Caco-2 (cell line): ENCODE results near the gene TTLL6. TPM values are rescaled to one million over a fixed set of nuclear protein-coding genes. Genes with fewer than 3 reads are reported as not detected.

ENCODE experiments used
- BruUV-seq: library from RNA; stranded (reverse); fragments of 400-500 nt; replicated peaks from 2 replicates; lab custom pipeline; 2021; lab: Mats Ljungman, UMichigan
- CTCF ChIA-PET: fragments of 300-600 bp; sonication (Branson Sonifier 250); formaldehyde crosslinking; loops from one replicate; lab custom pipeline; 2022; ENCODE audit warnings: antibody characterized with exemption; lab: Charles Lee
- POLR2A ChIA-PET: fragments of 300-600 bp; sonication (Branson Sonifier 250); formaldehyde crosslinking; loops from one replicate; lab custom pipeline; 2022; ENCODE audit warnings: antibody characterized with exemption; lab: Charles Lee
- DNase-seq, 2 experiments: peaks; one replicate each; pipeline versions ENCODE4 v3.0.0 to v3.0.0-alpha.2; 2020 to 2022
- H3K27me3 ChIP-seq: replicated peaks from 2 replicates; pipeline ENCODE4 v1.6.0; 2011; ENCODE audit warnings: low read length; ENCODE audit not compliant: control insufficient read depth, insufficient read depth
- H3K36me3 ChIP-seq: 2 replicates; pipeline ENCODE4 v1.5.1; 2011; ENCODE audit warnings: low read length; ENCODE audit not compliant: control insufficient read depth, insufficient read depth
- H3K4me1 ChIP-seq: fragments of 250-450 bp; sonication (Bioruptor Pico); 2 replicates; pipeline ENCODE4 v1.5.1; 2020; ENCODE audit warnings: mild to moderate bottlenecking
- H3K4me3 ChIP-seq: 2 replicates; pipeline ENCODE4 v1.5.1; 2011; ENCODE audit warnings: low read depth, mild to moderate bottlenecking, control low read depth, low read length
- H3K9me3 ChIP-seq: fragments of 250-450 bp; sonication (Bioruptor Pico); 2 replicates; pipeline ENCODE4 v1.5.1; 2020; ENCODE audit warnings: mild to moderate bottlenecking, moderate library complexity
- H3K27ac Mint-ChIP-seq: one replicate; pipeline ENCODE4 v1.8.0; 2022; ENCODE audit warnings: mixed read lengths; ENCODE audit not compliant: unreplicated experiment
- H3K27me3 Mint-ChIP-seq: one replicate; pipeline ENCODE4 v1.8.0; 2022; ENCODE audit warnings: mixed read lengths; ENCODE audit not compliant: insufficient read depth, unreplicated experiment
- H3K36me3 Mint-ChIP-seq: one replicate; pipeline ENCODE4 v1.8.0; 2022; ENCODE audit warnings: mild to moderate bottlenecking, mixed read lengths; ENCODE audit not compliant: insufficient read depth, unreplicated experiment
- H3K4me1 Mint-ChIP-seq: one replicate; pipeline ENCODE4 v1.8.0; 2022; ENCODE audit warnings: low read depth, mixed read lengths; ENCODE audit not compliant: unreplicated experiment
- H3K4me3 Mint-ChIP-seq: one replicate; pipeline ENCODE4 v1.8.0; 2022; ENCODE audit warnings: mild to moderate bottlenecking, moderate library complexity, mixed read lengths; ENCODE audit not compliant: unreplicated experiment
- H3K9me3 Mint-ChIP-seq: one replicate; pipeline ENCODE4 v1.8.0; 2022; ENCODE audit warnings: mixed read lengths; ENCODE audit not compliant: unreplicated experiment
- intact Hi-C: fragments of 100-400 bp; cut with micrococcal nuclease; formaldehyde crosslinking; loops from one replicate; pipeline ENCODE4 v1.10.0; 2022; ENCODE audit not compliant: unreplicated experiment
- total RNA-seq: library from RNA; stranded (reverse); gene quantifications from 2 replicates; pipeline ENCODE4 v1.2.3, GENCODE V29; 2022
- TF ChIP-seq, protein P1 (sequence below), 2 experiments: fragments of 200-600 bp in 1 of 2; IDR thresholded peaks; 1 replicate in 1 of 2; 2 replicates in 1 of 2; pipeline versions ENCODE4 v1.5.1 to v1.8.0; 2011 to 2022; ENCODE audit warnings: antibody characterized with exemption in 1 of 2, control low read depth in 1 of 2, inconsistent platforms in 1 of 2, low read depth in 1 of 2, low read length in 1 of 2, mild to moderate bottlenecking in 1 of 2, moderate library complexity in 1 of 2; ENCODE audit not compliant: insufficient read depth in 1 of 2, severe bottlenecking in 1 of 2, unreplicated experiment in 1 of 2

The TTLL6 gene
- total RNA-seq, 1 experiment from 2014 or later = 0.16 TPM

DNA sequence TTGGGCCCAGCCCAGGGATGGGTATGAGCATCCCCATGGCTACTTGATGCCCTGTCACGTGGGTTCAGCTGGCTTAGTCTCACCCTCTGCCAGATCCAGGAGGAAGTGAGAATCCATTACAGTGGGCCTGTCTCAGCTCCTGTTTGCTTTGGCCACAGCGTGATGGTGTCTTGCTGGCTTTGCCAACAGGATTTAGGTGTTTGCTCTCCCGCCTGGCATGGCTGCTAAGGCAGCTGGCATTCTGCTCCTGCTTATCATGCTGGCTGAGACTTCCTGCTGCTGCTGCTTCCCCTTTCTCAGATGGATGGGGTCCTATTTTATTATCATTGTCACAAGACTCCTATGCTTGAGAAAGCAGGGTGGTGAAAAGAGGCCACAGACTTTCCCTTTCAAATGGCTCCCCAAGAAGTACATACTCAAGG, 60.2 kb downstream of the TTLL6 start:
- Mint-ChIP-seq H3K4me3 (no peak overlapping the region), H3K27me3 (no peaks in the 10 kb centered on the region), H3K27ac (no peak overlapping the region), H3K9me3 (no peaks in the 10 kb centered on the region), H3K4me1 (peaks cover 19% of the 10 kb centered on the region), H3K36me3 (no peaks in the 10 kb centered on the region)
- no TSS peak for BruUV-seq
- ChIA-PET CTCF (interaction anchor here (0.5 kb wide), 1 partner anchor 28 kb away, joined by 3 read pairs; the partner anchor contains the start of gene HOXB13), POLR2A (interaction anchor here (0.9 kb wide), 1 partner anchor 23 kb away, joined by 4 read pairs; no protein-coding TSS in a partner anchor)
- TF ChIP-seq, protein P1, sequence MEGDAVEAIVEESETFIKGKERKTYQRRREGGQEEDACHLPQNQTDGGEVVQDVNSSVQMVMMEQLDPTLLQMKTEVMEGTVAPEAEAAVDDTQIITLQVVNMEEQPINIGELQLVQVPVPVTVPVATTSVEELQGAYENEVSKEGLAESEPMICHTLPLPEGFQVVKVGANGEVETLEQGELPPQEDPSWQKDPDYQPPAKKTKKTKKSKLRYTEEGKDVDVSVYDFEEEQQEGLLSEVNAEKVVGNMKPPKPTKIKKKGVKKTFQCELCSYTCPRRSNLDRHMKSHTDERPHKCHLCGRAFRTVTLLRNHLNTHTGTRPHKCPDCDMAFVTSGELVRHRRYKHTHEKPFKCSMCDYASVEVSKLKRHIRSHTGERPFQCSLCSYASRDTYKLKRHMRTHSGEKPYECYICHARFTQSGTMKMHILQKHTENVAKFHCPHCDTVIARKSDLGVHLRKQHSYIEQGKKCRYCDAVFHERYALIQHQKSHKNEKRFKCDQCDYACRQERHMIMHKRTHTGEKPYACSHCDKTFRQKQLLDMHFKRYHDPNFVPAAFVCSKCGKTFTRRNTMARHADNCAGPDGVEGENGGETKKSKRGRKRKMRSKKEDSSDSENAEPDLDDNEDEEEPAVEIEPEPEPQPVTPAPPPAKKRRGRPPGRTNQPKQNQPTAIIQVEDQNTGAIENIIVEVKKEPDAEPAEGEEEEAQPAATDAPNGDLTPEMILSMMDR (IDR thresholded peaks at IDR 0.05; ENCODE audit: insufficient read depth in 1 of 2, low read depth in 1 of 2, low read length in 1 of 2, severe bottlenecking in 1 of 2, unreplicated experiment in 1 of 2) = no peak
- intact Hi-C loops = no loop called here
- Histone ChIP-seq H3K9me3 (no peaks in the 10 kb centered on the region), H3K4me3 (no peak overlapping the region), H3K4me1 (peaks cover 6% of the 10 kb centered on the region), H3K36me3 (no peaks in the 10 kb centered on the region), H3K27me3 (no peaks in the 10 kb centered on the region)
- DNase-seq = no peak

DNA sequence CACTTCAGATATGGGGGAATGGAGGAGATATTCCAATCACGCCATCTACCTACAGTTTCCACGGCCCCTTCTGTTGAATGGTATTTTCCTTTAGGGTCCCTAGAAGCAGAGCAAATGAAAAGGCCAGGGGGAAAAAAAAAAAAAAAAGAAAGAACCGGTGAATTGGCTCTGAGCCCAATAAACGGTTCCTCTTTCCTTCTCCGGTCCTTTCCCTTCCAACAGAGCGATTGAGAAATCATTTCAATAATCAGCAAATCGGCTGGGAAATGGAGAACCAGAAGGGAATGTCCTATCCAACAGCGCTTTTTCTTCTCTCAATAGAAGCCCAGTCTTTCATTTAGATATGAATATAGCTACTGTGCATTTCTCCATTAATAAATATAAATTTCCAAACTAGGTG, 61.7 kb downstream of the TTLL6 start:
- Mint-ChIP-seq H3K27ac (no peak overlapping the region), H3K4me3 (peak overlapping the region; percentile 23), H3K4me1 (peaks cover 21% of the 10 kb centered on the region), H3K27me3 (no peaks in the 10 kb centered on the region), H3K9me3 (no peaks in the 10 kb centered on the region), H3K36me3 (no peaks in the 10 kb centered on the region)
- intact Hi-C loops = no loop called here
- TF ChIP-seq, protein P1 (IDR thresholded peaks at IDR 0.05; ENCODE audit: insufficient read depth in 1 of 2, low read depth in 1 of 2, low read length in 1 of 2, severe bottlenecking in 1 of 2, unreplicated experiment in 1 of 2) = no peak
- H3K4me3 ChIP-seq = no peak overlapping the region
- BruUV-seq = no TSS peak
- peaks cover 9% of the 10 kb centered on the region for H3K4me1 ChIP-seq
- ChIA-PET POLR2A (no interaction called here), CTCF (interaction anchor here (0.6 to 1.5 kb wide), 4 partner anchors 17 to 151 kb away, joined by 3 to 7 read pairs (median 4); partner anchors contain the start of gene HOXB13)
- no peak for DNase-seq
- no peaks in the 10 kb centered on the region for H3K9me3 ChIP-seq
- H3K27me3 ChIP-seq = no peaks in the 10 kb centered on the region
- H3K36me3 ChIP-seq = no peaks in the 10 kb centered on the region

DNA sequence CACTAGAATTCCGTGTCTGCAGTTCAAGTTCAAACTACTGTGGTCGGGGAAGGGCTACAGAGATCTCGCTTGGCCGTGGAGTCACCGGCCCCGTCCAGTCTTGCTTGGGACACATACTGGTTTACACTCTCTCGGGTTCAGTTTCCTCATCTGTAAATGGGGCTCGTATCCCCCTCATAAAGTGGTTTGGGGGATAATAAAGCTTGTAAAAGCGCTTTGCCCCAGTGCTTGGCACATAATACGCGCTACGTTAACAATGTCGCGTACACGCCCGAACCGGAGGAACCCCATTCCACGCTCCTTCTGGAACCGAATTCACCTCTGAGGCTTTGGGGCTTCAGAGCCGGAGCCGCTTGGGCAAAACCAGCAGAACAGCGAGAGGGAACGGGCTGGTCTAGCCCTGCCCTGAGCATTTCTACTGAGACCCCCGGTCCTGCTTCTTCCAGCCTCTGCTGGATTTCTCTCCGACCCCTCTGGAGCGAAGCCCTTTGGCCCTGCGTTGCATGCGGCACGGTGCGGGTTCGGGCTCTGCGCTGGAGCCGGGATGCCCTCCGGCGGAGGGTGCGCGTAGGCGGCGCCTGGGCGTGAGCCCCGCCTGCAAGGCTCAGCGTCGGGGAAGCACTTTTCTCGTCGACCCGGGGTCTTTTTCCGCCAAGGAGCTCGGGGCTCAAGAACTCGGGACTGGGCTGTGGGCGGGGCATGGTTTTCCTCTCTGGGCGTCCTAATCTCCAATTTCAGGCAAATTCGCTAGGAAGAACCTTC, 62.3 kb downstream of the TTLL6 start:
- POLR2A ChIA-PET = no interaction called here
- Mint-ChIP-seq H3K27ac (no peak overlapping the region), H3K27me3 (no peaks in the 10 kb centered on the region), H3K4me3 (peak overlapping the region; percentile 23), H3K9me3 (no peaks in the 10 kb centered on the region), H3K36me3 (no peaks in the 10 kb centered on the region), H3K4me1 (peaks cover 19% of the 10 kb centered on the region)
- Histone ChIP-seq H3K4me1 (peaks cover 9% of the 10 kb centered on the region), H3K36me3 (no peaks in the 10 kb centered on the region), H3K4me3 (peak overlapping the region; percentile 6; the same call in 1 of the 2 replicates), H3K9me3 (no peaks in the 10 kb centered on the region), H3K27me3 (no peaks in the 10 kb centered on the region; the same call in 1 of the 2 replicates)
- no peak for DNase-seq
- BruUV-seq = no TSS peak
- TF ChIP-seq, protein P1 (IDR thresholded peaks at IDR 0.05; ENCODE audit: insufficient read depth in 1 of 2, low read depth in 1 of 2, low read length in 1 of 2, severe bottlenecking in 1 of 2, unreplicated experiment in 1 of 2) = peak in 1 of 2 experiments; percentile 4
- intact Hi-C loops = no loop called here
- CTCF ChIA-PET = interaction anchor here (0.5 to 1.5 kb wide), 5 partner anchors 16 to 128 kb away, joined by 3 to 7 read pairs (median 4); partner anchors contain the start of gene HOXB13
